Transverse colon (tissue), 4 donors: Measurements from ENCODE around the gene RALGDS. TPM values are rescaled to one million over a fixed set of nuclear protein-coding genes. Genes with fewer than 3 reads are reported as not detected.
"Not testable (repeated sequence)": the region's sequence is repeated elsewhere in the genome, so short reads cannot be mapped to it uniquely, and the experiment has no call there.

ENCODE experiments used
- DNase-seq: peaks from one replicate; pipeline ENCODE4 v3.0.0-alpha.2; 2019
- H3K27ac ChIP-seq, 4 donors: fragments of 200-600 bp; sonication (generic); 2 replicates each; pipeline ENCODE4 v1.5.1; 2016 to 2018; ENCODE audit warnings: inconsistent platforms in 4 of 4
- H3K27me3 ChIP-seq: fragments of 200-600 bp; sonication (generic); 2 replicates; pipeline ENCODE4 v1.5.1; 2017; ENCODE audit warnings: inconsistent platforms
- H3K36me3 ChIP-seq, 4 donors: fragments of 200-600 bp; sonication (generic); 2 replicates each; pipeline ENCODE4 v1.5.1; 2017 to 2019; ENCODE audit warnings: inconsistent platforms in 4 of 4
- H3K4me1 ChIP-seq, 4 donors: fragments of 200-600 bp; sonication (generic); 2 replicates each; pipeline ENCODE4 v1.5.1; 2017 to 2020; ENCODE audit warnings: inconsistent platforms in 4 of 4
- H3K4me3 ChIP-seq, 4 donors: fragments of 200-600 bp; sonication (generic); 1 replicate in 1 of 4; 2 replicates in 3 of 4; pipeline versions ENCODE4 v1.5.1 to v1.6.1; 2017 to 2019; ENCODE audit warnings: inconsistent platforms in 4 of 4
- H3K9me3 ChIP-seq, 2 donors: fragments of 200-600 bp; sonication (generic); 2 replicates each; pipeline ENCODE4 v1.5.1; 2017 to 2019; ENCODE audit warnings: inconsistent platforms in 2 of 2
- EP300 ChIP-seq: sonication (generic); formaldehyde crosslinking; IDR thresholded peaks from one replicate; pipeline ENCODE4 v1.6.1; 2017; ENCODE audit warnings: antibody characterized with exemption, low read depth
- POLR2A ChIP-seq: fragments of 450-650 bp; IDR thresholded peaks from one replicate; pipeline ENCODE4 v1.6.1; 2016; ENCODE audit warnings: antibody characterized with exemption, mild to moderate bottlenecking, moderate library complexity
- POLR2AphosphoS5 ChIP-seq, 3 donors: sonication (generic); formaldehyde crosslinking; IDR thresholded peaks; one replicate each; pipeline ENCODE4 v1.6.1; 2016; ENCODE audit warnings: antibody characterized with exemption in 3 of 3
- WGBS, 2 donors: methylation state at CpG; one replicate each; pipeline ENCODE4 v1.1.5; 2018; ENCODE audit warnings: low coverage in 1 of 2; 5-methylcytosine and 5-hydroxymethylcytosine counted together
- in situ Hi-C, 4 donors: fragments of 200-750 bp; cut with MboI; loops; one replicate each; pipeline versions ENCODE4 v1.15.0 to v1.15.1; 2017; ENCODE audit warnings: low sequenced_read_pairs in 3 of 4, low pct_ligation_motif_present in 1 of 4, low pct_unique_long_range_greater_than_20kb in 1 of 4
- intact Hi-C: fragments of 100-400 bp; cut with DNase I; formaldehyde crosslinking; loops from one replicate; pipeline ENCODE4 v1.15.1; 2023; ENCODE audit warnings: low total_unique reads
- total RNA-seq, 4 donors: library from RNA; depleted of rRNA; stranded (reverse); fragments of >200 nt; gene quantifications; one replicate each; pipeline ENCODE4 v1.1.0, GENCODE V29; 2016
- TF ChIP-seq, protein P1 (sequence below), 5 experiments: fragments of 200-600 bp in 3 of 5; fragments of 450-650 bp in 2 of 5; sonication (generic) in 3 of 5; IDR thresholded peaks; 1 replicate in 2 of 5; 2 replicates in 3 of 5; pipeline ENCODE4 v1.5.1; 2016 to 2017; ENCODE audit warnings: antibody characterized with exemption in 5 of 5, inconsistent platforms in 3 of 5, mild to moderate bottlenecking in 2 of 5, moderate library complexity in 1 of 5

RALGDS gene
- total RNA-seq, 4 donors from 2014 or later, result 50.5 to 233 (median 58.2) TPM

DNA sequence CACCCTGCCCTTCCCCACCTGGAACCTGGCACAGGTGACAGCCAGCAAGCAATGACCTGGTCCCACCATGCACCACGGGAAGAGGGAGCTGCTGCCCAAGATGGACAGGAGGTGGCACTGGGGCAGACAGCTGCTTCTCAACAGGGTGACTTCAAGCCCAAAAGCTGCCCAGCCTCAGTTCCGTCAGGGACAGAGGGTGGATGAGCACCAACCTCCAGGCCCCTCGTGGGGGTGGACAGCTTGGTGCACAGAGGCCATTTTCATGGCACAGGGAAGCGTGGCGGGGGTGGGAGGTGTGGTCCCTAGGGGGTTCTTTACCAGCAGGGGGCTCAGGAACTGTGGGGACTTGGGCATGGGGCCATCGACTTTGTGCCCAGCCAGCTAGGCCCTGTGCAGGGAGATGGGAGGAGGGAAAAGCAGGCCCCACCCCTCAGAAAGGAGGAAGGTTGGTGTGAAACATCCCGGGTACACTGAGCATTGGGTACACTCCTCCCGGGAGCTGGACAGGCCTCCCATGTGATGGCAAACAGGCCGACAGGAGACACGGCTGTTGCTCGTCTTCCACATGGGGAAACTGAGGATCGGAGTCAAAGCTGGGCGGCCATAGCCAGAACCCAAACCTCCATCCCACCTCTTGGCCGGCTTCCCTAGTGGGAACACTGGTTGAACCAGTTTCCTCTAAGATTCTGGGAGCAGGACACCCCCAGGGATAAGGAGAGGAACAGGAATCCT is 57.4 kb downstream of the RALGDS start:
- in situ Hi-C loops, result no loop called here
- Histone ChIP-seq H3K27me3 (no peaks in the 10 kb centered on the region), H3K9me3 (no peaks in the 10 kb centered on the region), H3K36me3 (no peaks in the 10 kb centered on the region), H3K27ac (no peak overlapping the region), H3K4me3 (no peak overlapping the region), H3K4me1 (no peaks in the 10 kb centered on the region)
- no peak for DNase-seq
- TF ChIP-seq POLR2A (no peak), POLR2AphosphoS5 (IDR thresholded peaks at IDR 0.05) (no peak), EP300 (no peak)
- TF ChIP-seq, protein P1, sequence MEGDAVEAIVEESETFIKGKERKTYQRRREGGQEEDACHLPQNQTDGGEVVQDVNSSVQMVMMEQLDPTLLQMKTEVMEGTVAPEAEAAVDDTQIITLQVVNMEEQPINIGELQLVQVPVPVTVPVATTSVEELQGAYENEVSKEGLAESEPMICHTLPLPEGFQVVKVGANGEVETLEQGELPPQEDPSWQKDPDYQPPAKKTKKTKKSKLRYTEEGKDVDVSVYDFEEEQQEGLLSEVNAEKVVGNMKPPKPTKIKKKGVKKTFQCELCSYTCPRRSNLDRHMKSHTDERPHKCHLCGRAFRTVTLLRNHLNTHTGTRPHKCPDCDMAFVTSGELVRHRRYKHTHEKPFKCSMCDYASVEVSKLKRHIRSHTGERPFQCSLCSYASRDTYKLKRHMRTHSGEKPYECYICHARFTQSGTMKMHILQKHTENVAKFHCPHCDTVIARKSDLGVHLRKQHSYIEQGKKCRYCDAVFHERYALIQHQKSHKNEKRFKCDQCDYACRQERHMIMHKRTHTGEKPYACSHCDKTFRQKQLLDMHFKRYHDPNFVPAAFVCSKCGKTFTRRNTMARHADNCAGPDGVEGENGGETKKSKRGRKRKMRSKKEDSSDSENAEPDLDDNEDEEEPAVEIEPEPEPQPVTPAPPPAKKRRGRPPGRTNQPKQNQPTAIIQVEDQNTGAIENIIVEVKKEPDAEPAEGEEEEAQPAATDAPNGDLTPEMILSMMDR (IDR thresholded peaks at IDR 0.05), result no peak
- WGBS, 2 donors, result 80% methylated on average over 14 of the region's 14 CpGs; no CpG with 5 or more reads in 1 of the 2 donors
- intact Hi-C loops, result no loop called here

DNA sequence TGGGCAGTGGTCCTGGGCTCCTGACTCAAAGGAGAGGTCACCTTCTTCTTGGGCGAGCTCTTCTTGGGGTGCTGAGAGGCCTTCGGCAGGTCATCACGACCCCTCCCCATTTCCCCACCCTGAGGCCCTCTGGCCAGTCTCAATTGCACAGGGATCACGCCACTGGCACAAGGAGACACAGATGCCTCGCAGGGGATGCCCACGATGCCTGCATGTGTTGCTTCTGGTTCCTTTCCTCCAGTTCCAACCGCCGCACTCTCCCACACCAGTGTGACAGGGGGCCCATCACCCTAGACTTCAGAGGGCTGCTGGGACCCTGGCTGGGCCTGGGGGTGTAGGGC is 57.9 kb downstream of the RALGDS start:
- Histone ChIP-seq H3K4me1 (no peaks in the 10 kb centered on the region), H3K9me3 (no peaks in the 10 kb centered on the region), H3K27me3 (no peaks in the 10 kb centered on the region), H3K36me3 (no peaks in the 10 kb centered on the region), H3K27ac (no peak overlapping the region), H3K4me3 (no peak overlapping the region)
- TF ChIP-seq POLR2A (no peak), EP300 (no peak), POLR2AphosphoS5 (IDR thresholded peaks at IDR 0.05) (no peak)
- TF ChIP-seq, protein P1 (IDR thresholded peaks at IDR 0.05), result no peak
- no peak for DNase-seq
- intact Hi-C loops, result no loop called here
- in situ Hi-C loops, result no loop called here
- WGBS, 2 donors, result 75% methylated on average over 6 of the region's 8 CpGs; no CpG with 5 or more reads in 1 of the 2 donors

DNA sequence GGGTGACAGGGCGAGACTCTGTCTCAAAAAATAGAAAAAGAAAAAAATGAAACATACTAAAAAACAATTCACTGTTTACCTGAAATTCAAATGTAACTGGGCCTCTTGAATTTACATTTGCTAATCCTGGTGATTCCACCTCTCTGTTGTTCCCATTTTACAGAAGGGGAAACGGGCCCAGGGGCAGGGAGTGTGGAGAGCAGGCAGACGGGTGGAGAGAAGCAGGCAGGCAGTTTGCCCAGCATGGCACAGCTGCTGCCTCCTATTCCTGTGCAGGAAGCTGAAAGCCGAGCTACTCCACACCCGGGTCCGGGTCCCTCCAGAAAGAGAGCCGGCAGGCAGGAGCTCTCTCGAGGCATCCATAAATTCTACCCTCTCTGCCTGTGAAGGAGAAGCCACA is 58.5 kb downstream of the RALGDS start:
- DNase-seq, H3K36me3 ChIP-seq, H3K4me3 ChIP-seq, intact Hi-C loops, H3K4me1 ChIP-seq, H3K27ac ChIP-seq, H3K27me3 ChIP-seq, in situ Hi-C loops, H3K9me3 ChIP-seq: not testable (repeated sequence)
- WGBS, 2 donors, result 40 to 81% methylated on average over 2 of the region's 8 CpGs

DNA sequence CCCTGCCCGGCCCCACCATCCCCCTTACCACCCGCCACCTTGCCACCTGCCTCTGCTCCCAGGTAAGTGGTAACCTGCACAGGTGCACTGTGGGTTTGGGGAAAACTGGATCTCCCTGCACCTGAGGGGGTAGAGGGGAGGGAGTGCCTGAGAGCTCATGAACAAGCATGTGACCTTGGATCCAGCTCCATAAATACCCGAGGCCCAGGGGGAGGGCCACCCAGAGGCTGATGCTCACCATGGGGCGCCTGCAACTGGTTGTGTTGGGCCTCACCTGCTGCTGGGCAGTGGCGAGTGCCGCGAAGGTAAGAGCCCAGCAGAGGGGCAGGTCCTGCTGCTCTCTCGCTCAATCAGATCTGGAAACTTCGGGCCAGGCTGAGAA is 59.3 kb downstream of the RALGDS start, which contains the start of gene CEL:
Gene CEL, plus strand, starts transcription at position 218 of the 382 bp plus-strand sequence. Its CDS starts 22 bp downstream, at position 240.
- H3K9me3 ChIP-seq, H3K36me3 ChIP-seq, H3K27me3 ChIP-seq, DNase-seq, H3K4me3 ChIP-seq, H3K4me1 ChIP-seq, intact Hi-C loops, H3K27ac ChIP-seq, in situ Hi-C loops: not testable (repeated sequence)
- WGBS, 2 donors, result 50% methylated on average over 3 of the region's 9 CpGs; no CpG with 5 or more reads in 1 of the 2 donors

DNA sequence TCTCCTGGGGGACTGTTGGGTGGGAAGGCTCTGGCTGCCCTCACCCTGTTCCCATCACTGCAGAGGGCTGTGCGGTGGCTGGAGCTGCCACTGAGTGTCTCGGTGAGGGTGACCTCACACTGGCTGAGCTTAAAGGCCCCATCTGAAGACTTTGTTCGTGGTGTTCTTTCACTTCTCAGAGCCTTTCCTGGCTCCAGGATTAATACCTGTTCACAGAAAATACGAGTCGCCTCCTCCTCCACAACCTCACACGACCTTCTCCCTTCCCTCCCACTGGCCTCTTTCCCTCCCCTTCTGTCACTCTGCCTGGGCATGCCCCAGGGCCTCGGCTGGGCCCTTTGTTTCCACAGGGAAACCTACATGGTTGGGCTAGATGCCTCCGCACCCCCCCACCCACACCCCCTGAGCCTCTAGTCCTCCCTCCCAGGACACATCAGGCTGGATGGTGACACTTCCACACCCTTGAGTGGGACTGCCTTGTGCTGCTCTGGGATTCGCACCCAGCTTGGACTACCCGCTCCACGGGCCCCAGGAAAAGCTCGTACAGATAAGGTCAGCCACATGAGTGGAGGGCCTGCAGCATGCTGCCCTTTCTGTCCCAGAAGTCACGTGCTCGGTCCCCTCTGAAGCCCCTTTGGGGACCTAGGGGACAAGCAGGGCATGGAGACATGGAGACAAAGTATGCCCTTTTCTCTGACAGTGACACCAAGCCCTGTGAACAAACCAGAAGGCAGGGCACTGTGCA is 59.8 kb downstream of the RALGDS start:
- H3K27me3 ChIP-seq, H3K4me3 ChIP-seq, H3K27ac ChIP-seq, intact Hi-C loops, H3K9me3 ChIP-seq, DNase-seq, in situ Hi-C loops, H3K4me1 ChIP-seq: not testable (repeated sequence)
- 64% methylated on average over 13 of the region's 14 CpGs; no CpG with 5 or more reads in 1 of the 2 donors for WGBS, 2 donors
- peaks cover 0 to 11% (median 3%) of the 10 kb centered on the region in 4 donors for H3K36me3 ChIP-seq
